HepG2 (cell line): Measurements from ENCODE around the gene MILR1. TPM values are rescaled to one million over a fixed set of nuclear protein-coding genes. Genes with fewer than 3 reads are reported as not detected.

Source experiments
- AHDC1 ChIP-seq: sonication (generic); formaldehyde crosslinking; IDR thresholded peaks from 2 replicates; pipeline ENCODE4 v1.5.1; 2020; ENCODE audit warnings: mild to moderate bottlenecking, missing genetic modification reagents, borderline replicate concordance
- ATF2 ChIP-seq: sonication (generic); formaldehyde crosslinking; IDR thresholded peaks from 2 replicates; pipeline ENCODE4 v1.4.0; 2020; ENCODE audit warnings: missing genetic modification reagents
- CHCHD3 ChIP-seq: sonication (generic); formaldehyde crosslinking; IDR thresholded peaks from 2 replicates; pipeline ENCODE4 v1.8.0; 2022; ENCODE audit warnings: mild to moderate bottlenecking, missing genetic modification reagents, moderate library complexity
- FOXO1 ChIP-seq: sonication (generic); formaldehyde crosslinking; IDR thresholded peaks from 2 replicates; pipeline ENCODE4 v1.4.0; 2020; ENCODE audit warnings: missing genetic modification reagents
- GTF2F1 ChIP-seq: fragments of 150-350 bp; IDR thresholded peaks from 2 replicates; pipeline ENCODE4 v1.6.1; 2014; ENCODE audit warnings: low read length
- HNF4A ChIP-seq: sonication (generic); formaldehyde crosslinking; IDR thresholded peaks from 2 replicates; pipeline ENCODE4 v1.4.0; 2020; ENCODE audit warnings: missing genetic modification reagents
- HOXD1 ChIP-seq: sonication (generic); formaldehyde crosslinking; IDR thresholded peaks from 2 replicates; pipeline ENCODE4 v1.5.0; 2020; ENCODE audit warnings: missing genetic modification reagents
- MTERF4 ChIP-seq: sonication (generic); formaldehyde crosslinking; IDR thresholded peaks from 2 replicates; pipeline ENCODE4 v1.8.0; 2023; ENCODE audit warnings: mild to moderate bottlenecking, missing genetic modification reagents
- NR2F6 ChIP-seq, 2 experiments: IDR thresholded peaks; 2 replicates each; pipeline ENCODE4 v1.6.1; 2016; ENCODE audit warnings: antibody characterized with exemption in 1 of 2, mild to moderate bottlenecking in 1 of 2
- PAXIP1 ChIP-seq: sonication (generic); formaldehyde crosslinking; conservative IDR thresholded peaks from 2 replicates; pipeline ENCODE4 v1.4.0; 2020; ENCODE audit warnings: mild to moderate bottlenecking, missing genetic modification reagents, moderate library complexity
- RORA ChIP-seq: sonication (generic); formaldehyde crosslinking; IDR thresholded peaks from 2 replicates; pipeline ENCODE4 v1.5.0; 2020; ENCODE audit warnings: mild to moderate bottlenecking, missing genetic modification reagents, moderate library complexity
- SALL1 ChIP-seq: sonication (generic); formaldehyde crosslinking; IDR thresholded peaks from 2 replicates; pipeline ENCODE4 v1.8.0; 2022; ENCODE audit warnings: mild to moderate bottlenecking, missing genetic modification reagents
- SUZ12 ChIP-seq: fragments of 150-350 bp; IDR thresholded peaks from 2 replicates; pipeline ENCODE4 v1.6.1; 2014; ENCODE audit warnings: low read depth, low read length
- ZC3H13 ChIP-seq: sonication (generic); formaldehyde crosslinking; IDR thresholded peaks from 2 replicates; pipeline ENCODE4 v1.8.1; 2023; ENCODE audit warnings: mild to moderate bottlenecking, missing genetic modification reagents, moderate library complexity
- ZNF282 ChIP-seq: fragments of 450-650 bp; IDR thresholded peaks from 2 replicates; pipeline ENCODE4 v1.6.1; 2018; ENCODE audit not compliant: partially characterized antibody
- ZNF503 ChIP-seq: sonication (generic); formaldehyde crosslinking; IDR thresholded peaks from 2 replicates; pipeline ENCODE4 v1.4.0; 2020; ENCODE audit warnings: missing genetic modification reagents
- ZNF570 ChIP-seq: sonication (generic); formaldehyde crosslinking; IDR thresholded peaks from 2 replicates; pipeline ENCODE4 v1.4.0; 2020; ENCODE audit warnings: mild to moderate bottlenecking, missing genetic modification reagents, borderline replicate concordance
- polyA plus RNA-seq, 8 experiments: library from polyadenylated mRNA; depleted of rRNA in 3 of 8; stranded (reverse) in 7 of 8; unstranded in 1 of 8; fragments of >200 nt; fragmentation: Illumina TruSeq in 4 of 8; extraction: Trizol in 4 of 8; gene quantifications; 2 replicates each; pipeline versions ENCODE4 v1.2.1 to v1.2.3, GENCODE V29; 2011 to 2016; ENCODE audit warnings: low read depth in 4 of 8, missing spikeins in 1 of 8, mixed read lengths in 1 of 8; ENCODE audit not compliant: insufficient read depth in 1 of 8
- total RNA-seq, 5 experiments: library from RNA; depleted of rRNA; stranded (reverse); fragments of >200 nt; fragmentation: Illumina TruSeq; extraction: Trizol; gene quantifications; 2 replicates each; pipeline ENCODE4 v1.2.3, GENCODE V29; 2016; ENCODE audit warnings: low read depth in 1 of 5

The MILR1 gene
- total and polyA plus RNA-seq, 2 of the 13 experiments (the other 11 are each of a cell fraction or from before 2014, with no cell fraction given), result 0.27 to 1.7 TPM

- TF ChIP-seq PAXIP1 (CRISPR knock-in tag) (no peak), FOXO1 (no peak), NR2F6 (IDR thresholded peaks at IDR 0.05) (no peak), NR2F6 (CRISPR knock-in tag; IDR thresholded peaks at IDR 0.05) (0 out of 2 replicates have a peak, but pooled peaks have one; percentile 53), SALL1 (CRISPR knock-in tag) (0 out of 2 replicates have a peak, but pooled peaks have one; percentile 7), ZNF570 (CRISPR knock-in tag) (no peak), ZC3H13 (CRISPR knock-in tag) (no peak; the same call in 1 of the 2 replicates), ATF2 (CRISPR knock-in tag) (peak; percentile 69), GTF2F1 (peak; percentile 98), MTERF4 (CRISPR knock-in tag) (no peak), AHDC1 (CRISPR knock-in tag) (no peak), ZNF282 (no peak), RORA (no peak), HNF4A (peak; percentile 31; the same call in 1 of the 2 replicates), HOXD1 (CRISPR knock-in tag) (peak; percentile 93), SUZ12 (peak; percentile 53; the same call in 1 of the 2 replicates), ZNF503 (CRISPR knock-in tag) (peak; percentile 16; the same call in 1 of the 2 replicates), CHCHD3 (CRISPR knock-in tag) (peak; percentile 24; the same call in 1 of the 2 replicates)
These were observed 57.3 kb downstream of the MILR1 start, which contains the start of gene DDX5 (continued) for GRCh38 chr17:64506201-64506575.
